Chondrocyte (in vitro differentiated cells): ENCODE measurements around the gene ZNF652. TPM values are rescaled to one million over a fixed set of nuclear protein-coding genes. Genes with fewer than 3 reads are reported as not detected.
A peak's percentile ranks its signal among the peaks of the same experiment; 100 is the strongest.

Experiments
- DNase-seq: peaks from one replicate; pipeline ENCODE4 v3.0.0; 2021; ENCODE audit warnings: mixed read lengths, low spot score
- H3K27ac Mint-ChIP-seq: one replicate; pipeline ENCODE4 v1.8.0; 2021; ENCODE audit warnings: mild to moderate bottlenecking, moderate library complexity, mixed read lengths; ENCODE audit not compliant: unreplicated experiment
- H3K27me3 Mint-ChIP-seq: 2 replicates; pipeline ENCODE4 v1.8.0; 2021; ENCODE audit warnings: low read depth, mixed read lengths
- H3K36me3 Mint-ChIP-seq: 2 replicates; pipeline ENCODE4 v1.8.0; 2021; ENCODE audit warnings: low read depth, mixed read lengths
- H3K4me1 Mint-ChIP-seq: 2 replicates; pipeline ENCODE4 v1.8.0; 2021; ENCODE audit warnings: low read depth, mild to moderate bottlenecking, mixed read lengths
- H3K4me3 Mint-ChIP-seq: one replicate; pipeline ENCODE4 v1.8.0; 2021; ENCODE audit warnings: mild to moderate bottlenecking, moderate library complexity, mixed read lengths; ENCODE audit not compliant: unreplicated experiment
- H3K9me3 Mint-ChIP-seq: 2 replicates; pipeline ENCODE4 v1.8.0; 2021; ENCODE audit warnings: low read depth, mixed read lengths
- CTCF ChIP-seq: fragments of 200-600 bp; sonication (generic); IDR thresholded peaks from 2 replicates; pipeline ENCODE4 v1.5.0; 2021; ENCODE audit warnings: antibody characterized with exemption, mild to moderate bottlenecking, moderate library complexity
- total RNA-seq: library from RNA; stranded (reverse); gene quantifications from 3 replicates; pipeline ENCODE4 v1.2.1, GENCODE V29; 2021

The ZNF652 gene
- total RNA-seq, 1 donor from 2014 or later, result 48.0 TPM

DNA sequence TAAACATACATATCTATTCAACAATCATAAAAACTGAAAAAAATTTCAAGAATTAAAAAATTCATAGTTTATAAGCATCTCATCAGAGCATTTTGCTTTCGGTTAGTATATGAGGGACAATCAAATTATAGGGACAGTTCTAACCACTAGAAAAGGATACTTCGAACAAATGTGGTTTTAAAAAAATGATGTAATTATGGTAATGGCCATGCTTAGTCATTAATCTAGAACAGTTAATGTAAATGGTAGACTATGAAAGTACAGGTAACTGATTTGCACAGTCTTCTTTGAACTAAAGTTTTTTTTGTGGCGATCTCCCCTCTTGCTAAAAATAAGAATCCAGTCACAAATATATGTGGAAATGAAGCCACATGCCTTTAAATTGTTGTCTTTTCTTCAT, 67.9 kb downstream of the ZNF652 start:
- Mint-ChIP-seq H3K9me3 (no peaks in the 10 kb centered on the region), H3K36me3 (peaks cover 15% of the 10 kb centered on the region), H3K4me1 (no peaks in the 10 kb centered on the region), H3K27ac (no peak overlapping the region), H3K4me3 (no peak overlapping the region), H3K27me3 (no peaks in the 10 kb centered on the region)
- TF ChIP-seq CTCF, result no peak
- DNase-seq, result no peak

DNA sequence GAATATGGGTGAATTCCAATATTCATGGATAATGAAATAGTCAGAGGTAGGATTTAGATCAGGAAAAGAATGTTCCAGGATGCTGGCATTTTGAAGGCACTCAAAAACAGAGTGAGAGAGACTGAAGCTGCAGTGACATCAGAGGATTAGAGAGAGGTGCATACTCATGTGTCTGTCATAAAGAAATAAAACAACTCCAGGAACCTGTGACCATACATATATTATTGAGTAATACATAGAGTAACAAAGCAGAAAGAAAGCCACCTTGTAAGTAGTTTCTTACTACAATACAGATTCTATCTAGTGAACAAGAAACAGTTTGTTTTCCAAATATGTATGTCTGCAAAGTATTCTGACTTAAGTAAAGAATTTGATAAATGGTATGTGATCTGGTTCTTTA, 69.1 kb downstream of the ZNF652 start:
- TF ChIP-seq CTCF, result no peak
- no peak overlapping the region for H3K27ac Mint-ChIP-seq
- no peak for DNase-seq
- no peaks in the 10 kb centered on the region for H3K27me3 Mint-ChIP-seq
- no peaks in the 10 kb centered on the region for H3K4me1 Mint-ChIP-seq
- H3K36me3 Mint-ChIP-seq, result peaks cover 4% of the 10 kb centered on the region
- H3K4me3 Mint-ChIP-seq, result no peak overlapping the region
- H3K9me3 Mint-ChIP-seq, result no peaks in the 10 kb centered on the region

- Mint-ChIP-seq H3K4me3 (no peak overlapping the region), H3K4me1 (no peaks in the 10 kb centered on the region), H3K36me3 (peaks cover 2% of the 10 kb centered on the region), H3K27me3 (no peaks in the 10 kb centered on the region), H3K27ac (no peak overlapping the region), H3K9me3 (no peaks in the 10 kb centered on the region)
- DNase-seq, result no peak
- TF ChIP-seq CTCF, result no peak
Measured at GRCh38 chr17:49291929-49292328, 70.1 kb downstream of the ZNF652 start.

- Mint-ChIP-seq H3K4me1 (no peaks in the 10 kb centered on the region), H3K27me3 (no peaks in the 10 kb centered on the region), H3K4me3 (no peak overlapping the region), H3K27ac (no peak overlapping the region), H3K9me3 (no peaks in the 10 kb centered on the region), H3K36me3 (peaks cover 2% of the 10 kb centered on the region)
- DNase-seq, result no peak
- TF ChIP-seq CTCF, result peak; percentile 85
Measured at GRCh38 chr17:49290690-49291359, 71.2 kb downstream of the ZNF652 start.

DNA sequence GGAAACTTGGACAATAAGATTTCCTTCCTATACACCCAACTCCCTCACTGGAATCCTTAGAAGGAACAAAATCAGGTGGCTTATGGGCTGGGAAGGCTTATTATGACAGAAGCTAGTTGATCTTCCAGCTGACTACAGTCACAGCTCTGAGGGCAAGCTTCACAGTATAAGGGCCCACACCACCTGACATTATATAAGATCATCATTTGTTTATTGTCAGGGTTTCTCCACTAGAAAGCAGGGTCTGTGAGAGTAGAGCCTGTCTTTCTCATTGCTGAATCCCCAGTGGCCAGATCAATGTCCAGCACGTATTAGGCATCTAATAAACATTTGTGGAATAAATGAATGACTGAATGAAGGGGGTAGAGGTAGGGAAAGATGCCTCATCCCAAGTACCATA, 73.7 kb downstream of the ZNF652 start:
- Mint-ChIP-seq H3K36me3 (peaks cover 2% of the 10 kb centered on the region), H3K4me1 (no peaks in the 10 kb centered on the region), H3K4me3 (no peak overlapping the region), H3K27me3 (no peaks in the 10 kb centered on the region), H3K9me3 (no peaks in the 10 kb centered on the region), H3K27ac (no peak overlapping the region)
- no peak for DNase-seq
- no peak for TF ChIP-seq CTCF
